NCI-H1048 (cell line): ENCODE measurements around the gene CRTC1.
"Not testable (repeated sequence)": the region's sequence is repeated elsewhere in the genome, so short reads cannot be mapped to it uniquely, and the experiment has no call there.

ENCODE experiments used
- DNase-seq: peaks from one replicate; lab custom pipeline; 2025; lab: John Stamatoyannopoulos, UW

The CRTC1 gene

DNA sequence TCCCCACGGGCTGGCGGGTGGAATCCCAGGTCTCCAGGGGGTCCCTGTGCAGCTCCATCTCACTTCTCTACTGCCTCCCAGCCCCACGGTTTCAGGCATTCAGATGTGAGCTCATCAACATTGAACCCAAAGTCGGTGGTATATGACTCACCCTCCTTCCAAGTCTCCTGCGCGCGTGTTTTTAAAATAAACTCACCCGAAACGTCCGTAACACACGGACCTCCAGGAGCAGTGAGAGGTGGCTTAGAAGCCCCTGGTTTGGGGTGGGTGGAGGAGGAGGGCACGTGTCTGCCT lies 14.0 kb upstream of the CRTC1 start:
- DNase-seq = no peak

DNA sequence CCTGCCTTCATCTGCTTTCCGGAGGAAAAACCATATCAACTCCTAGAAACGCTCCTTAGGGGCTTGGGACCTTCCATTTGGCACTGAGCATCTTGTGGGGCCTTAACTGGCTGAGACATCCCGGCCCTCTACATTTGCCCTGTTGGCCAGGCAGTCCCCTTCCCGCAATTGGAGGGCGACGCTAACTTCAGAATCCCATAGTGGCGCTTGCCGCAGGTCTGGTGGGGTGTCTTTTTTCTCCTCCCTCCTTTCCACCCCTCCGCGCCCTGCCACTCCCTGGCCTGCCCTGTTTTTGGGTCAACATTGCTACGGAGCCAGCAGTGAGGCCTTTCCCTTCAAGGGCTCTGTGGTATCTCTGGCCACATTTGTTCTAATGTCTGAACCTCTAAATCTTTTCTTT lies 13.6 kb upstream of the CRTC1 start:
- no peak for DNase-seq

GRCh38 chr19:18670312-18670711 lies 13.2 kb upstream of the CRTC1 start:
- DNase-seq = no peak

DNA sequence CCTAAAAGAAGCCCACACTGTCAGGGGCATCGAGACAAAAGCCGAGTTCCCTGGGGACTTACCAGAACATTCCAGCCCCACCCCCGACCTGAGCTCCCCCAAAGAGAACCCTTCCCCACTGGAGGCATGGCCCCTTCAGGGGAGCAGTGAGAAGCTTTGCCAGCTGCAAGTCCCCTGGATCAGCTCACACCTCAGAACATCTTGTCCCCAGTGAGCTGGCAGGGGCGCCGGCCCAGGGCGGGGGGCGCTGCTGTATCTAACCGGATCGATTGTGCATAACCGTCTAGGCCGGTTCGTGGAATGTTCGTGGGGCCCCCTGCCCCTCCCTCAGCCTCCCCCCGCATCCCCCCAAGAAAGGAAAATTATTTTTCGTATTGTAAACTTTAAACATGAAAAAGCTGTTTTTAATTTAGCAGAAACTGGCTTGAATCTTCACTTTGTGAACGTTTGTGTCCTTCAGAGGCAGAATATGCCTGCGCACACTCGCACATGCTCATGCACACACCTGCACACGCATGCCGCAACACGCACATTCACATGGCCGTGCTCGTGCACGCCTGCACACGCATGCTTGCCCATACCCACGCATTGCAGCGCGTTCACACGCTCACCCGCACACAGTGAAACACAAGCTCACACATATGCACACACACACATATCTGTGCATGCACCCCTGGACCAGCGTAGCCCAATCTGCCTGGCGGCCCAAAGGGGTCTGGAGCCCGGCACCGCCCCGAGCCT lies 12.0 kb upstream of the CRTC1 start:
- DNase-seq = no peak

DNA sequence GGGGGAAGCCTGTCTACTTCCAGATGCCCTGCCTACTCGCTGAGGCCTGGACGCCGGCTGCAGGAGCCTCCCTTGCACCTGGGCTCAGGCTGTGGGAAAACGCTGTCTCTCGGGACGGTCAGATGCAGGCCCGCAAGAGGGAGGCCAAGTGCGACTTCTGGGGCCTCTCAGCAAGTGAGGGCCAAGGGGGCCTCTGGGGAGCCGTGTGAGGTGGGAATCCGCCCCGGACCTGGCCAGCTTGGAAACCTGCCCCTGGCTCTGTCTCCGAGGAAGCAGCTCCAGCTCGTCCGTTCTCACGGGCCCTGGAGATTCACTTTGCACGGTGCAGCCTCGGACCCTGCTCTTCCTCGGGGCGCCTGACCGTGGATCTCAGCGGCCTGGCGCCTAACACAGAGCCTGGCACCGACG lies 11.4 kb upstream of the CRTC1 start:
- DNase-seq = no peak

GRCh38 chr19:18672606-18673337 lies 10.7 kb upstream of the CRTC1 start:
- no peak for DNase-seq

DNA sequence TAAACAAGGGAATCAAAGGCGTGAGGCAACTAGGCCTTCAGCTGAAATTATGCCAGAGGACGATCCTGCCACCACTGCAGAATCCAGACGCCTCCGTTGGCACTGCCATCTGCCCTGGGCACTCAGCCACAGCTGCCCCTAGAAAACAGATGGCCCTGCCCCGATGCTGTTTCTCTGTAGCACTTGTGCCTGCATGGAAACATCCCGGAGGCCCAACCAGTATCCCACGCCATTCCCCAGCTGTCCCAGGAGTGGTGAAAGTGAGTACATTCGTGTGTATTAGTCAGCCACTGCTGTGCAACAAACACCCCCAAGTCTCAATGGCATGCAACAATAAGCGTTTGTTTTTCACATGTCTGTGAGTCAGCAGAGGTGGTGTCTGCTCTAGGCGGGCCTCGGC lies 8.9 kb upstream of the CRTC1 start:
- DNase-seq = no peak

DNA sequence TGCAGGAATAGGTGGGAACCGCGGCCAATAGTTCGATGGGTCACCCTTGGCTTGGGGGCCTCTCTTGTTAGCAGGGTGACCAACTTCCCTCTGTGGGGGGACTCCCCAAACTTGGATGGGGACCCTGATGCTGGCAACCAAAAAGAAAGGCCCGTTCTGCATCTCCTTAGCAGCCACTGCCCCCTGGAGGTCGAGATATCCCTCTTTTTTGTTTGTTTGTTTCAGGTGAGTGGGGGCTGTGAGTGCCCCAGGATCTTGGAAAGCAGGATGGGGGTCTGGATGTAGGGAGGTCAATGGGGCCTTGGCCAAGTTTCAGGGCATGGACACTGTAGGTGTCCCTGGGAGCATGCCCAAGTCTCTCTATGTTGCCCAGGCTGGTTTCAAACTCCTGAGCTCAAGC lies 7.7 kb upstream of the CRTC1 start:
- no peak for DNase-seq

DNA sequence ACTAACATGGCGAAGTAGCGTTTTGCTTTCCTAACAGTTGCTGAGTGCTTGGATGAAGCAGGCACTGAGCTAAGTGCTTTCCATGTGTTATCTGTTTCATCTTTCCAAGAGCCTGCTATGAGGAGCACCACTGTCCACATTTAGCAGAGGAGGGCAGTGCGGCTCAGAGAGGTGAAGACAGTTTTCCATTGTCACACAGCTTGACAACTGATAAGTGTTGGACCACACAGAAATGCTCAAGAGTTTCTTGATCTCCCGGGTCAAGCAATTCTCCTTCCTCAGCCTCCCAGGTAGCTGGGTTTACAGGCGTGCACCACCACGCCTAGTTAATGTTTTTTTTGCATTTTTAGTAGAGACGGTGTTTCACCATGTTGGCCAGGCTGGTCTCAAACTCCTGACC lies 6.8 kb upstream of the CRTC1 start:
- no peak for DNase-seq

DNA sequence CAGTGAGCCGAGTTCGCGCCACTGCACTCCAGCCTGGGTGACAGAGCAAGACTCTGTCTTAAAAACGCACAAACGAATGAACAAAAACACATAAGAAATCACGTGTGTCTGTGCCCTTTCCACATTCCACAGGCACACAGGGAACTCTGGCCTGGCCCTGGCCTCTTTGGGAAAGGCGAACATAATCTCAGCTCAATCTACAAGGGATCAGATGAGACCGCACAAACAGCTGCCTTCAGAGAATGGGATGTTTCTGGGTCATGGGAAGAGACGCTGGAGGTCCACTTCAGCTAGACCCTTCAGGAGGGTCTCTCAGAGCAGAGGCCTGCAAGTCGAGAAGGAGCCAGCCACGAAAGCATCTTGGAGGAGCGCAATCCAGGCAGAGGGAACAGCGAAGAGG lies 6.3 kb upstream of the CRTC1 start:
- DNase-seq = no peak

DNA sequence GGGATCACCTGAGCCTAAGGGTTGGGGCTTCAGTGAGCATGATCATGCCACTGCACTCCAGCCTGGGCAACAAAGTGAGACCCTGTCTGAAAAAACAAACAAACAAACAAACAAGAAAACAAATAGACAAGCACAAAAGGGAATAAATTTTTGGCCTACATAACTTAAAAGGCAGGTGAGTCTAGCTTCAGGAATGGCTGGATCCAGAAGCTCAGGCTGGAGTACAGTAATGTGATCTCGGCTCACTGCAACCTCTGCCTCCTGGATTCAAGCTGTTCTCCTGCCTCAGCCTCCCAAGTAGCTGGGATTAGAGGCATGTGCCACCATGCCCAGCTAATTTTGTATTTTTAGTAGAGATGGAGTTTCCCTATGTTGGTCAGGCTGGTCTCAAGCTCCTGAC lies 3.3 kb upstream of the CRTC1 start:
- not testable (repeated sequence) for DNase-seq

GRCh38 chr19:18682807-18683108 lies 722 bp upstream of the CRTC1 start:
- DNase-seq = no peak

DNA sequence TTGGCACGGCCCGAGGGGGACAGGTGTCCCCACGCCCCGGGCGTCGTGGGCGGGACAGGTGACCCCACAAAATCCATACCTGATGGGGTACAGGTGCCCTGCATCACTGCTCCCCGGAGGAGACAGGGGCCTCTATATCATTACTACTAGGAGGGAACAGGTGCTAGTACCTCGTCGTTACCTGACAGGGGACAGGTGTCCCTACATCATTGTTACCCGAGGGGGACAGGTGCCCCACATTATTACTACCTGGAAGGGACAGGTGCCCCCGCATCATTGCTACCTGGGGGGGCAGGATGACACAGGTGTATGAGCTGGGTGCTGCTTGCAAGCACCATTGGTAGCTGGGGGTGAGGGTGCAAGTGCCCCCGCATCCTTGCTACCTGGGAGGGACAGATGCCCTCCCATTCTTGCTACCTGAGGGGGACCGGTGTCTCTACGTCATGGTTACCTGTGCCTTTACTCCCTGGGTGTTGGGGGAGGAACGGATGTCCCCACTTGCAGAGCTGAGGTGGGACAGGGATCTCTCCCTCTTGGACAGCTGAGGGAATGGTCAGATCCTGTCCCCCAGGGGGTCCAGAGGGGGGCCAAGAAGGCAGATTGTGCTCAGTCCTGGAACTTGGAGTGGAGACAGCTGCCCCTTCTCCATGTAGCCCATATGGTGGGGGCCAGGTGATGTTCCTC lies 620 bp downstream of the CRTC1 start:
- DNase-seq = no peak

- no peak for DNase-seq
These were observed 1.1 kb downstream of the CRTC1 start for GRCh38 chr19:18684642-18684993.

- no peak for DNase-seq
These were observed 2.2 kb downstream of the CRTC1 start for GRCh38 chr19:18685597-18686190.

DNA sequence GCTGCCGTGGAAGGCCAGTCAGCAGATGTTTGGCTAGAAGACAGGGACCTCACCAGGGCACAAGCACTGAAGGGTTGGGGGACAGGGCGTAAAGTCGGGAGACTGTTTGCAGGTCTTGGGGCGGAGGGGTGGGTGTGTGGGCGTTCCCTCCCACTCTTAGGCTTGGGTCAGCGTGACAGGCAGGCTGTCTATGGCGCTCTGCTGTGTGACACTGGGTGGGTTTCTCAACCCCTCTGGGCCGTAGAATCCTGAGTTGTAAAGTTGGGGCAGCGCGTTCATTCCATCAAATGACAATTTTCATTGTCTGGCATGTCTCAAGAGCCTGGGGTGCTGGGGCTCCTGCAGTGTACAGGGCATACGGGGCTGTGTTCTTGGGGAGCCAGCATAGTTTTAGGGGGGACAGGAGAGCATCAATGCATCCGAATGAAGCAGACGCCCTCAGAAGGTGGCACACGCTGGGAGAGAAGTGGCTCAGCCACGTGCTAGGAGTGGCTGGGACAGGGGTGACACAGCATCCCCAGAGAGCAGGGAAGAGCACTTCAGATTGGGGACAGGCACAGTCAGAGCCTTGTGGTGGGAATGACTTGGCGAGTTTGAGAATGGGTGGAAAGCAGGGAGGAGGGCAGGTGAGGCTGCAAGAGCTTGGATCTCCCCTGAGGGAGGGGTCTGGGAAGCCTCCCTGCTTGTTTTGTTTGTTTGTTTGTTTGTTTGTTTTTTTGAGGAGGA lies 4.4 kb downstream of the CRTC1 start:
- no peak for DNase-seq

- DNase-seq = no peak
These were observed 12.5 kb downstream of the CRTC1 start for GRCh38 chr19:18696023-18696422.

- DNase-seq = no peak
These were observed 14.2 kb downstream of the CRTC1 start for GRCh38 chr19:18697680-18698079.

DNA sequence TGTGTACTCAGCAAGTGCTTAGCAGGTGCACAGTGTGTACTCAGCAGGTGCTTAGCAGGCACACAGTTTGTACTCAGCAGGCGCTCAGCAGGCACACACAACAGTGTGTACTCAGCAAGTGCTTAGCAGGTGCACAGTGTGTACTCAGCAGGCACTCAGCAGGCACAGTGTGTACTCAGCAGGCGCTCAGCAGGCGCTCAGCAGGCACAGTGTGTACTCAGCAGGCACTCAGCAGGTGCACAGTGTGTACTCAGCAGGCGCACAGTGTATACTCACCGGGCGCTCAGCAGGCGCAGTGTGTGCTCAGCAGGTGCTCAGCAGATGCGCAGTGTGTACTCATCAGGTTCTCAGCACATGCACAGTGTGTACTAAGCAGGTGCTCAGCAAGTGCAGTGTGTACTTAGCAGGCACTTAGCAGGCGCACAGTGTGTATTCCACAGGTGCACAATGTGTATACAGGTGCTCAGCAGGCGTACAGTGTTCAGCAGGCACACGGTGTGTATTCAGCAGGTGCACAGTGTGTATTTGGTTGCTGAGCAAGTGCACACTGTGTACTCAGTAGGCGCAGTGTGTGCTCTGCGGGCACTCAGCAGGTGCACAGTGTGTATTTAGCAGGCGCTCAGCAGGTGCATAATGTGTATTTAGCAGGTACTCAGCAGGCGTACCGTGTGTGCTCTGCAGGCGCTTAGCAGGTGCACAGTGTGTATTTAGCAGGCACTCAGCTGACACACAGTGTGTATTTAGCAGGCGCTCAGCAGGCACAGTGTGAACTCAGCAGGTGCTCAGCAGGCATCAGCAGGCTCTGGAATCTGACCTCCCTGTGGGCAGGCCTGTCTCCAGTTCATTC lies 15.1 kb downstream of the CRTC1 start:
- DNase-seq = no peak

GRCh38 chr19:18699403-18700054 lies 16.0 kb downstream of the CRTC1 start:
- no peak for DNase-seq
